ENCODE results near the gene LMBR1. TPM values are rescaled to one million over a fixed set of nuclear protein-coding genes. Genes with fewer than 3 reads are reported as not detected.
"Not testable (repeated sequence)": the region's sequence is repeated elsewhere in the genome, so short reads cannot be mapped to it uniquely, and the experiment has no call there.

LMBR1 gene
- total RNA-seq, 2 experiments from 2014 or later, result 51.3 to 51.8 TPM

- H3K4me1 Mint-ChIP-seq, H3K27ac Mint-ChIP-seq, DNase-seq, H3K27me3 Mint-ChIP-seq, POLR2A ChIA-PET, CTCF ChIA-PET, H3K4me3 Mint-ChIP-seq: not testable (repeated sequence)
- H3K36me3 Mint-ChIP-seq (ENCODE audit: low read depth), result peaks cover 73% of the 10 kb centered on the region
- peaks cover 52% of the 10 kb centered on the region for H3K9me3 Mint-ChIP-seq
Measured at GRCh38 chr7:156860099-156860498, 32.9 kb downstream of the LMBR1 start.

GRCh38 chr7:156858523-156858922 lies 34.5 kb downstream of the LMBR1 start:
- peaks cover 60% of the 10 kb centered on the region for H3K9me3 Mint-ChIP-seq
- peaks cover 2% of the 10 kb centered on the region for H3K4me1 Mint-ChIP-seq
- H3K36me3 Mint-ChIP-seq (ENCODE audit: low read depth), result peaks cover 84% of the 10 kb centered on the region
- H3K27ac Mint-ChIP-seq, result no peak overlapping the region
- no peaks in the 10 kb centered on the region for H3K27me3 Mint-ChIP-seq
- ChIA-PET POLR2A (no interaction called here), CTCF (no interaction called here)
- no peak for DNase-seq
- no peak overlapping the region for H3K4me3 Mint-ChIP-seq

GRCh38 chr7:156857757-156858156 lies 35.2 kb downstream of the LMBR1 start:
- H3K27me3 Mint-ChIP-seq, result no peaks in the 10 kb centered on the region
- no peak for DNase-seq
- H3K9me3 Mint-ChIP-seq, result peaks cover 57% of the 10 kb centered on the region
- H3K4me1 Mint-ChIP-seq, result peaks cover 2% of the 10 kb centered on the region
- H3K36me3 Mint-ChIP-seq (ENCODE audit: low read depth), result peaks cover 78% of the 10 kb centered on the region
- H3K4me3 Mint-ChIP-seq, result no peak overlapping the region
- H3K27ac Mint-ChIP-seq, result no peak overlapping the region
- CTCF ChIA-PET, result interaction anchor here (0.6 kb wide), 1 partner anchor 22 kb away, joined by 3 read pairs; no protein-coding TSS in a partner anchor
- POLR2A ChIA-PET, result no interaction called here

GRCh38 chr7:156854654-156855053 lies 38.3 kb downstream of the LMBR1 start:
- Mint-ChIP-seq H3K9me3 (peaks cover 37% of the 10 kb centered on the region), H3K27ac (no peak overlapping the region), H3K4me3 (no peak overlapping the region), H3K4me1 (peaks cover 2% of the 10 kb centered on the region), H3K36me3 (ENCODE audit: low read depth) (peaks cover 51% of the 10 kb centered on the region), H3K27me3 (no peaks in the 10 kb centered on the region)
- POLR2A ChIA-PET, result no interaction called here
- CTCF ChIA-PET, result no interaction called here
- no peak for DNase-seq

GRCh38 chr7:156848979-156849378 lies 44.0 kb downstream of the LMBR1 start:
- CTCF ChIA-PET, result no interaction called here
- no peak overlapping the region for H3K27ac Mint-ChIP-seq

GRCh38 chr7:156845379-156846101 lies 47.4 kb downstream of the LMBR1 start:
- Mint-ChIP-seq H3K4me3 (no peak overlapping the region), H3K27me3 (no peaks in the 10 kb centered on the region), H3K36me3 (ENCODE audit: low read depth) (peaks cover 7% of the 10 kb centered on the region), H3K27ac (no peak overlapping the region), H3K4me1 (peaks cover 9% of the 10 kb centered on the region), H3K9me3 (no peaks in the 10 kb centered on the region)
- DNase-seq, result no peak
- CTCF ChIA-PET, result no interaction called here
- POLR2A ChIA-PET, result no interaction called here

More at GRCh38 chr7:156848979-156849378, 44.0 kb downstream of the LMBR1 start:
- H3K27me3 Mint-ChIP-seq, result no peaks in the 10 kb centered on the region
- H3K36me3 Mint-ChIP-seq (ENCODE audit: low read depth), result peaks cover 11% of the 10 kb centered on the region
- H3K4me1 Mint-ChIP-seq, result peaks cover 10% of the 10 kb centered on the region
- POLR2A ChIA-PET, result no interaction called here
- no peaks in the 10 kb centered on the region for H3K9me3 Mint-ChIP-seq
- DNase-seq, result no peak
- H3K4me3 Mint-ChIP-seq, result no peak overlapping the region

- H3K9me3 Mint-ChIP-seq; H3K4me1 Mint-ChIP-seq; H3K4me3 Mint-ChIP-seq; H3K27me3 Mint-ChIP-seq; CTCF ChIA-PET; POLR2A ChIA-PET; DNase-seq; H3K36me3 Mint-ChIP-seq (ENCODE audit: low read depth); H3K27ac Mint-ChIP-seq: not testable (repeated sequence)
Measured at GRCh38 chr7:156843582-156843981, 49.4 kb downstream of the LMBR1 start.

GRCh38 chr7:156843157-156843556 lies 49.8 kb downstream of the LMBR1 start:
- peaks cover 4% of the 10 kb centered on the region for H3K36me3 Mint-ChIP-seq (ENCODE audit: low read depth)
- H3K27ac Mint-ChIP-seq, result no peak overlapping the region
- ChIA-PET POLR2A (interaction anchor here (0.9 kb wide), 1 partner anchor 50 kb away, joined by 3 read pairs; the partner anchor contains the start of gene LMBR1), CTCF (no interaction called here)
- H3K4me1 Mint-ChIP-seq, result peaks cover 9% of the 10 kb centered on the region
- H3K9me3 Mint-ChIP-seq, result no peaks in the 10 kb centered on the region
- no peaks in the 10 kb centered on the region for H3K27me3 Mint-ChIP-seq
- H3K4me3 Mint-ChIP-seq, result no peak overlapping the region
- DNase-seq, result no peak

GRCh38 chr7:156842740-156843140 lies 50.2 kb downstream of the LMBR1 start:
- no peak overlapping the region for H3K27ac Mint-ChIP-seq
- H3K4me1 Mint-ChIP-seq, result peaks cover 6% of the 10 kb centered on the region
- POLR2A ChIA-PET, result interaction anchor here (0.9 kb wide), 1 partner anchor 51 kb away, joined by 3 read pairs; the partner anchor contains the start of gene LMBR1
- H3K36me3 Mint-ChIP-seq (ENCODE audit: low read depth), result peaks cover 5% of the 10 kb centered on the region
- H3K27me3 Mint-ChIP-seq, result no peaks in the 10 kb centered on the region
- H3K4me3 Mint-ChIP-seq, result no peak overlapping the region
- CTCF ChIA-PET, result no interaction called here
- no peaks in the 10 kb centered on the region for H3K9me3 Mint-ChIP-seq
- DNase-seq, result no peak

GRCh38 chr7:156842317-156842716 lies 50.7 kb downstream of the LMBR1 start:
- no peak for DNase-seq
- CTCF ChIA-PET, result no interaction called here
- Mint-ChIP-seq H3K27me3 (no peaks in the 10 kb centered on the region), H3K4me3 (no peak overlapping the region), H3K4me1 (peaks cover 4% of the 10 kb centered on the region), H3K9me3 (no peaks in the 10 kb centered on the region), H3K27ac (no peak overlapping the region), H3K36me3 (ENCODE audit: low read depth) (peaks cover 5% of the 10 kb centered on the region)
- POLR2A ChIA-PET, result interaction anchor here (0.9 kb wide), 1 partner anchor 51 kb away, joined by 3 read pairs; the partner anchor contains the start of gene LMBR1

GRCh38 chr7:156841497-156841896 lies 51.5 kb downstream of the LMBR1 start:
- Mint-ChIP-seq H3K4me3 (no peak overlapping the region), H3K27ac (no peak overlapping the region), H3K27me3 (no peaks in the 10 kb centered on the region), H3K9me3 (no peaks in the 10 kb centered on the region), H3K4me1 (peaks cover 3% of the 10 kb centered on the region), H3K36me3 (ENCODE audit: low read depth) (peaks cover 5% of the 10 kb centered on the region)
- ChIA-PET POLR2A (no interaction called here), CTCF (interaction anchor here (1.4 kb wide), 1 partner anchor 52 kb away, joined by 3 read pairs; no protein-coding TSS in a partner anchor)
- DNase-seq, result no peak

- Mint-ChIP-seq H3K27me3 (no peaks in the 10 kb centered on the region), H3K27ac (no peak overlapping the region)
- POLR2A ChIA-PET, result no interaction called here
Measured at GRCh38 chr7:156840134-156840533, 52.8 kb downstream of the LMBR1 start.

GRCh38 chr7:156836443-156836842 lies 56.5 kb downstream of the LMBR1 start:
- H3K27me3 Mint-ChIP-seq, result no peaks in the 10 kb centered on the region
- POLR2A ChIA-PET, result no interaction called here

More at GRCh38 chr7:156840134-156840533, 52.8 kb downstream of the LMBR1 start:
- CTCF ChIA-PET, result no interaction called here
- H3K9me3 Mint-ChIP-seq, result no peaks in the 10 kb centered on the region
- no peak for DNase-seq
- H3K4me3 Mint-ChIP-seq, result no peak overlapping the region
- peaks cover 5% of the 10 kb centered on the region for H3K36me3 Mint-ChIP-seq (ENCODE audit: low read depth)
- no peaks in the 10 kb centered on the region for H3K4me1 Mint-ChIP-seq

GRCh38 chr7:156834462-156834861 lies 58.5 kb downstream of the LMBR1 start:
- ChIA-PET POLR2A (no interaction called here), CTCF (no interaction called here)
- no peak overlapping the region for H3K27ac Mint-ChIP-seq
- DNase-seq, result no peak
- no peaks in the 10 kb centered on the region for H3K4me1 Mint-ChIP-seq
- no peaks in the 10 kb centered on the region for H3K27me3 Mint-ChIP-seq
- peaks cover 9% of the 10 kb centered on the region for H3K36me3 Mint-ChIP-seq (ENCODE audit: low read depth)
- no peaks in the 10 kb centered on the region for H3K9me3 Mint-ChIP-seq
- no peak overlapping the region for H3K4me3 Mint-ChIP-seq

More at GRCh38 chr7:156836443-156836842, 56.5 kb downstream of the LMBR1 start:
- Mint-ChIP-seq H3K36me3 (ENCODE audit: low read depth) (peaks cover 9% of the 10 kb centered on the region), H3K27ac (no peak overlapping the region), H3K4me3 (no peak overlapping the region), H3K9me3 (no peaks in the 10 kb centered on the region), H3K4me1 (no peaks in the 10 kb centered on the region)
- no peak for DNase-seq
- CTCF ChIA-PET, result no interaction called here
